CMK (cell line): ENCODE data around the gene ARHGAP25.

Source experiments
- DNase-seq: peaks from one replicate; pipeline ENCODE4 v3.0.0-alpha.2; 2010; ENCODE audit warnings: low read depth

ARHGAP25 gene

GRCh38 chr2:68834737-68835376 is 100.2 kb downstream of the ARHGAP25 start:
- no peak for DNase-seq

DNA sequence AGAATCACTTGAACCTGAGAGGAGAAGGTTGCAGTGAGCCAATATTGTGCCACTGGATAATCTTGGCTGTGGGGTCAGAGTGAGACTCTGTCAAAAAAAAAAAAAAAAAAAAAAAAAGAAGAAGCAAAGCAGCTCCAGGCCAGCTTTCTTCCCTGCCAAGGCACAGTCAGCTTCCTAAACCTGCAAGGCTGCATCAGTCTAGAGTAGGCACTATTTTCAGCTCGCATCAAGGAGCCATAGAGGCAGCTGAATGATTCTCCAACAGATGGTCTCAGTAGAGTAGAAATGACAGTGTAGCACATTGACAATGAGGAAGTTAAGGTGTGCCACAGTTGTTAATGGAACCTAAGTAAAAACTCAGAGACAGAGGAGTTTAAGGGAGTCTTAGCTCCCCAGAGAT is 101.0 kb downstream of the ARHGAP25 start:
- no peak for DNase-seq

GRCh38 chr2:68837164-68837860 is 102.7 kb downstream of the ARHGAP25 start:
- DNase-seq = no peak

DNA sequence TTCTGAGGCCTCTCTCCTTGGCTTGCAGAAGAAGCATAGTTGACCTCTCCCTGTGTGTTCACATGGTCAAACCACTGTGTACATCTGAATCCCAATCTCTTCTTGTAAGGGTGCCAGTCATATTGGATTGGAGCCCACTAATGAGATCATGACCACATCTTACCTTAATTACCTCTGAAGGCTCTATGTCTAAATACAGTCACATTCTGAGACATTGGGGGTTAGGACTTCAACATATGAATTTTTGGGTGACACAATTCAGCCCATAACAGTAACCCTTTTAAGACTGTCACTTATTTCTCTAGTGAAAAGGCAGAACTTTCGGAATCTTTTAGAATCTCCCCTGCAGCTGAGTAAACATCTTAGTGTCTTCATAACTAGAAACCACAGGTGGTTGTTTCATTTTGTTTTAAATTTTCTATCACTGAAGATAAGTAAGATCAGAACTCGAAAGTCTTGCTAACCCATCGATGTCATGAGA is 103.3 kb downstream of the ARHGAP25 start:
- DNase-seq = no peak

DNA sequence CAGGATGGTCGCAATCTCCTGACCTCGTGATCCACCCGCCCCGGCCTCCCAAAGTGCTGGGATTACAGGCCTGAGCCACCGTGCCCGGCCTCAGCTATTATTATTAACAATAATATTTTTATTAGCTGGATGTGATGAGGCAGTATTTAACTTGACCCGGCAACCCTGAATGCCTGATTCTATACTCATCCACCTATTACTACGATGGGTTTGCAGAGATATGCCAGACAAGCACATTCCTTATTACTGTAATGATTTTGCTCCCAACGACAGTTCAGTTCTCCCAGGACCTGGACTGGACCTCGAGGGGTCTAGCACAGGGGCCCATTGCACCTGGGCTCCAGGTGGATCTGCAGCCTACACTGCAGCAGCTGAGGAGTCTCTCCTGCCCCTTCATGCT is 104.0 kb downstream of the ARHGAP25 start:
- DNase-seq = no peak

- no peak for DNase-seq
Observed at GRCh38 chr2:68839260-68839833, 104.7 kb downstream of the ARHGAP25 start.

DNA sequence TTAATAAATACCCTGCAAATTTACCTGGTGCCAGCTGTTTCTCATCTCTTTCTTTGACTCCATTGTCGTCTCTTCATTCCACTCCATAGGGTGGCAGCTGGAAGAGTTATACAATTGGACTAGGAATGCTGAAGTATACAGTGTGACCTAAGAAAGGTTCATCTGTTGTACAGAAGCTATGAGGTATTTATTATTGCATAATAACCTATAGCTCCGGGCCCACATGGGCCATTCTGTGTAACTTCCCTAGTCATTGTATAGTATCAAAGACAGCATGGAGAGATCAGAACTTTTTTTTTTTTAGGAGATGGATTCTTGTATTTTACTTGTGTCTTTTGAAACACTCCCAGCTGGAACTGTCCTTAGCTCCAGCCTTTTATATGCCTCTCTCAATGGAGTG is 110.4 kb downstream of the ARHGAP25 start:
- DNase-seq = no peak

DNA sequence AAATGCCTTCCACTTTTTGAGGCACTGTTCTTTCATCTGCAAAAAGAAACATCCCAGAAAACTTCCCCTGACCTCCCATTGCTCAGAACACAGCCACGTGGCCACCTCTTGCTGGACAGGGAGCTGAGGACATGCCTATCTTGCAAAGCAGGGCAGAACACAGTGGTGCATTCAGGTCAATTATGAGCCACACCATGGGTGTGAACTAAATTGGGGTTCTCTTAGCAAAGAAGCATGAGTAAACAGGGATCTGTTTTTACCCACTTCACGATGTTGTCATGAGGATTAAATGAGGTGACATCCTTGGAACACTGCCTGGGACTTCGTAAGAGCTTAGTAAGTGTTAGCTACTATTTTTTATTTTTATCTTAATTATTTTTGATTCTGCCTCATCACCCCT is 111.5 kb downstream of the ARHGAP25 start:
- DNase-seq = no peak

- no peak for DNase-seq
Observed at GRCh38 chr2:68847751-68848150, 113.1 kb downstream of the ARHGAP25 start.

DNA sequence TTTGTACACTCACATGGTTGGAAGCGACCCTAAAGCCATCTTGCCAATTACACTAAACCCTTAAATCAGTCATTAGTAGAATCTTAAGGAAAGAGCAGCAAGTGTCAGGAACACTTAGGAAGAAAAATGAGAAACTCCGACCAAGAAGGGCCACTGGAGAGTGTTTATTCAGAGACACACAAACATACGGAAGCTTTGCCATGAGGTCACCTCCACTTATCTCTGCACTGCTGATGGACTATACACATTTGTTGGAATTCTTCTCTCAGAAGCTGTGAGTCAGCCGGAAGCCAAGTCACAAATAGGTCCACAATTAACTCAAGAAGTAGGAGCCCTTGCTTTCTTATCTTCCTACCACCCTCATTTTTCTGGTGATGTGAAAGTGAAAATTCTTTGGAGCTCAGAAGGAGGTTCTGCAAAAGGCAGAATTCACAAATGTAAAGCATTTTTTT is 115.0 kb downstream of the ARHGAP25 start:
- DNase-seq = no peak

GRCh38 chr2:68850524-68850923 is 115.9 kb downstream of the ARHGAP25 start:
- DNase-seq = no peak

- no peak for DNase-seq
Observed at GRCh38 chr2:68853035-68853434, 118.4 kb downstream of the ARHGAP25 start.

- DNase-seq = no peak
Observed at GRCh38 chr2:68853915-68854314, 119.3 kb downstream of the ARHGAP25 start.

DNA sequence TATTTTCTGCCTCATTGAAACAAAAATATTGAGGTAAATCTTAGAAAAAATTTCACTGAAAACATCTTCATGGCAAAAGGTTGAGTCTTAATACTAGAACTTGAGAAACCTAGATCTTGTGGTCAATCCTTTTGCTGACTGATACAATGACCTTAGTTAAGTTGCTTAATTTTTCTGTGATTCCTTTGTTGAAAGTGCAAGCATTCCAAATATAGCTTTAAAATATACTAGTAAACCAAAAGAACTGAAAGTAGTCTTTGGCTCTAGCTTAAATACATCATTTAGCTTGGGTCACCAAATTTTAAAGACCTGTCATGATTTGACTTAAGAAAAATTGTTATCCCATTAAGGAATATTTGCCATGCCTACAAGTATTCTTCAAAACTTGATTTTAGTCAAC is 119.9 kb downstream of the ARHGAP25 start:
- no peak for DNase-seq

GRCh38 chr2:68855550-68855949 is 120.9 kb downstream of the ARHGAP25 start:
- DNase-seq = no peak

DNA sequence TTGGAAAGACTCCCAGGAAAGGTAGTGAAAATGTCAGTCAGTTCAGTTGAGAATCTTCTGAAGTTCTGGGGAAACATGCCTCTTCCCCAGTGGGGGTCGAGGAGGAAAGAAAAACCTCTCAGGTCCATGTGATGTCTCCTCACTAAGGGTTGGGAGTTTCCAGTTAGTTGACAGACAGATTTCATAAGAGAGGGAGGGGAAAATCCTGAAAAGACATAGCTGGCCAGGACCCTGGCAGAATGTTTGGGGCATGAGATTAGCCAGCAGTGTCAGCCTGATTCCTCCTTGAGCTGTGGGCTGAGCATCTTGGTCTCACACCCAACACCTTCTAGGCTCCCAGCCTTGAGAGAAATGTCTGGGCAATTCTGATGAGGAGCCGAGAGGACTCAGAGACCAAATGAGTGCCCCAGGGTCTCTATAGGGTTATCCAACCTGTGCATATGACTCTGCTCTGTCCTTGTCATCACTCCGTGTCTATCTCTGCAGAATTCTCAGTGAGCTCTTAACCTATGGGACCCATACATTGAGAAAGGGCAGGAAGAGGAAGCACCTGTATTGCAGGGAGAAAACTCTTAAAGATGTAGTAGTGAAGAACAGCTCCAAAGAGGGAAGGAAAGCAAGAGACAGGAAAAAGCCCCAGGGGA is 122.7 kb downstream of the ARHGAP25 start:
- DNase-seq = no peak

GRCh38 chr2:68857855-68858456 is 123.3 kb downstream of the ARHGAP25 start:
- DNase-seq = no peak

DNA sequence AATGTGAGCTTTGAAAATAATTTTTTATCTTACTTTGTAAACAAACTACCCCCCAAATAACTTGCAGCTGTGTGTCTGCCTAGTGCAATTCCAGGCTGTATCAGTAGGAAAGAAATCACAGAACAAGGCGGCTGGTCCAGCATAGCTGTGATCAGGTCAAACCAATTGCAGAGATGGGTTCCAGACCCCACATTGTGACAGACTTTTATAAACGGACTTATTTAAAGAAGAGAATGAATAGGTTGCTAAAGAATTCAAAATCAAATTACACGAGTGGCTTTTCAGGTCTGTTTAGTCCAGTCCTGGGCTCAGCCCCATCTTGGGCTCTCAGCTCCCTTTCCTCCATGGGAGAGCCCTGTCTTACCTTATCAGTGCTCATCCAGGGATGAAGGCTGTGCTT is 125.5 kb downstream of the ARHGAP25 start:
- DNase-seq = no peak

DNA sequence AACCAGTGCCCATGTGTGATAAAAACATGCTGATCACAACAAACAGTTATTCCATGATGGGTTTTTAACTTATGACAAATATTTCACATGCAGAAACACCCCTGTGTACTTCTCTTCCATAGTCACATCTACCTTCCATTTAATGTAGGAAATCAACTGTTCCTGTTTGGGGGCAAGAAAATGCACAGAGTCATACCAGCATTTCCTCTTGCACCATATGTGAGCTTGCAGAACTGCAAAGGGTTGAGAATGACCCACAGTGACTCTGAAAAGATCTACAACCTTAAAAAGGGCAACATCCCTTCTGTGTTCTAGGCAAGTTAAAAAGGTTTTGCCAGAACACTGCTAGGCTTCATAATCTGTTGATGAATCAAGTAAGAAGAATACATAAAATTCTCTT is 126.7 kb downstream of the ARHGAP25 start:
- DNase-seq = no peak

GRCh38 chr2:68862889-68863288 is 128.3 kb downstream of the ARHGAP25 start:
- DNase-seq = no peak

- no peak for DNase-seq
Observed at GRCh38 chr2:68863996-68864395, 129.4 kb downstream of the ARHGAP25 start.

- no peak for DNase-seq
Observed at GRCh38 chr2:68865108-68865507, 130.5 kb downstream of the ARHGAP25 start.
